HG03039 (cell line): Measurements from ENCODE around the gene AEBP2.
A peak's percentile ranks its signal among the peaks of the same experiment; 100 is the strongest.

Source experiments
- ATAC-seq: cut with Tn5 transposase; IDR thresholded peaks from one replicate; pipeline ENCODE4 v1.9.1; 2021; ENCODE audit warnings: mild to moderate bottlenecking, moderate library complexity; ENCODE audit not compliant: unreplicated experiment

AEBP2 gene

GRCh38 chr12:19548834-19549233, 109.5 kb downstream of the AEBP2 start:
- ATAC-seq: no peak

- no peak for ATAC-seq
These were observed 111.3 kb downstream of the AEBP2 start for GRCh38 chr12:19550626-19551025.

DNA sequence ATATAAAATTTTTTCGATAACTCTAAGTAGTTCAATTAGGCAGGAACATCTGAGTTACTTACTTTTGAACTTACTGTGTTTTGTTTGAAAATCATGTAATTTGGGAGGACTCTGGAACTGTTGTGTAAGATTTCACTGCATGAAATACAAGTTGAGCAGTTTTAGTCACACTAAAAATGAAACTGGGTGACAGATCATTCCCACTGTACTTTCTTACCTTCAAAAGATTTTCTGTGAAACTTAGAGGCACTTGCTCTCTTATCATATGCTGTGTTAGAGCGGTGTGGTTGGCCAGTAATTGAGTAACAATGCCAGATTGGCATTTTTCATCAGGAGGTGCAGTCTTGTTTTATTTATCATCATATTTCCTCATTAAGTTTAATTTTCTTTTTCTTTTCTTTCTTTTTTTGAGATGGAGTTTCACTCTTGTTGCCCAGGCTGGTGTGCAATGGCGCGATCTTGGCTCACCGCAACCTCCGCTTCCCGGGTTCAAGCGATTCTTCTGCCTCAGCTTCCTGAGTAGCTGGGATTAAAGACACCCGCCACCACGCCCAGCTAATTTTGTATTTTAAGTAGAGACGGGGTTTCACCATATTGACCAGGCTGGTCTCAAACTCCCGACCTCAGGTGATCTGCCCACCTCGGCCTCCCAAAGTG, 113.3 kb downstream of the AEBP2 start:
- ATAC-seq: peak; percentile 74

DNA sequence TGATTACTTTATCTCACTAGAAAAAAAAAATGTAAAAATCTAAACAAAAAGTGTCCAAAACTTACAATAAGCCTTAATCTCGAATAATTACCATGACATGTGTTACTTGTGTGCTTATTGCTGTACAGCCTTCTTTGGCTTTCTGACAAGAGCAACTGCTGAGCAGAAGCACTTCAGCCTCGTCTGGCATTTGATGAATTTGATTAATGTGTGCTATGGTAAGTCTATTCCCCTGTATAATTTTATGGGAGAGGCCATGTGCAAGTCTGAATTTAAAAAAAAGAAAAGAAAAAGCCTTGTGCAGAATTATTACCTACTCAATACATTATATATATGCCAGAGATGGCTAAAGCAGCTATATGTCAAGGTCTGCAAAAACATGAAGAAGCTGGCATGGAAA, 113.9 kb downstream of the AEBP2 start:
- ATAC-seq: no peak

- ATAC-seq: no peak
These were observed 122.2 kb downstream of the AEBP2 start for GRCh38 chr12:19561411-19561961.
